SK-N-SH treated with all-trans-retinoic acid at 6 μM for 48 hours (cell line): ENCODE results near the gene EIF5A.

ENCODE experiments used
- ARNTL ChIP-seq: fragments of 450-650 bp; formaldehyde crosslinking; IDR thresholded peaks from 2 replicates; pipeline ENCODE4 v1.5.0; 2020; ENCODE audit warnings: low read depth, mild to moderate bottlenecking, moderate library complexity, borderline replicate concordance
- BACH2 ChIP-seq: fragments of 250-450 bp; sonication (Bioruptor Pico); IDR thresholded peaks from 2 replicates; pipeline ENCODE4 v1.9.0; 2021; ENCODE audit warnings: mild to moderate bottlenecking, borderline replicate concordance
- OSR1 ChIP-seq: fragments of 250-450 bp; sonication (Bioruptor Pico); IDR thresholded peaks from 2 replicates; pipeline ENCODE4 v1.8.0; 2022; ENCODE audit warnings: moderate library complexity, mild to moderate bottlenecking, inconsistent platforms
- PPARA ChIP-seq: fragments of 250-450 bp; sonication (Bioruptor Pico); IDR thresholded peaks from 2 replicates; pipeline ENCODE4 v1.5.0; 2020; ENCODE audit warnings: mild to moderate bottlenecking, borderline replicate concordance
- RARB ChIP-seq: fragments of 250-450 bp; sonication (Bioruptor Pico); IDR thresholded peaks from 2 replicates; pipeline ENCODE4 v1.8.0; 2021; ENCODE audit warnings: mild to moderate bottlenecking, moderate library complexity
- SNAI2 ChIP-seq: fragments of 250-450 bp; sonication (Bioruptor Pico); IDR thresholded peaks from 2 replicates; pipeline ENCODE4 v1.5.0; 2020; ENCODE audit warnings: mild to moderate bottlenecking, moderate library complexity
- TOX ChIP-seq: fragments of 250-450 bp; sonication (Bioruptor Pico); IDR thresholded peaks from 2 replicates; pipeline ENCODE4 v1.8.0; 2021; ENCODE audit warnings: mild to moderate bottlenecking, moderate library complexity, borderline replicate concordance
- ZC3H10 ChIP-seq: fragments of 250-450 bp; sonication (Bioruptor Pico); IDR thresholded peaks from 2 replicates; pipeline ENCODE4 v1.5.1; 2021; ENCODE audit warnings: mild to moderate bottlenecking, moderate library complexity
- ZFP3 ChIP-seq: fragments of 250-450 bp; sonication (Bioruptor Pico); IDR thresholded peaks from 2 replicates; pipeline ENCODE4 v1.5.0; 2020; ENCODE audit warnings: mild to moderate bottlenecking, moderate library complexity
- ZFP30 ChIP-seq: fragments of 450-650 bp; formaldehyde crosslinking; IDR thresholded peaks from 2 replicates; pipeline ENCODE4 v1.5.0; 2022; ENCODE audit warnings: mild to moderate bottlenecking, moderate library complexity
- TF ChIP-seq, protein P1 (sequence below): fragments of 250-450 bp; sonication (Bioruptor Pico); IDR thresholded peaks from 2 replicates; pipeline ENCODE4 v1.8.0; 2020; ENCODE audit warnings: mild to moderate bottlenecking, moderate library complexity, borderline replicate concordance
- TF ChIP-seq, protein P2 (sequence below): fragments of 250-450 bp; sonication (Bioruptor Pico); IDR thresholded peaks from 2 replicates; pipeline ENCODE4 v1.5.1; 2020; ENCODE audit warnings: low read depth, mild to moderate bottlenecking, moderate library complexity

DNA sequence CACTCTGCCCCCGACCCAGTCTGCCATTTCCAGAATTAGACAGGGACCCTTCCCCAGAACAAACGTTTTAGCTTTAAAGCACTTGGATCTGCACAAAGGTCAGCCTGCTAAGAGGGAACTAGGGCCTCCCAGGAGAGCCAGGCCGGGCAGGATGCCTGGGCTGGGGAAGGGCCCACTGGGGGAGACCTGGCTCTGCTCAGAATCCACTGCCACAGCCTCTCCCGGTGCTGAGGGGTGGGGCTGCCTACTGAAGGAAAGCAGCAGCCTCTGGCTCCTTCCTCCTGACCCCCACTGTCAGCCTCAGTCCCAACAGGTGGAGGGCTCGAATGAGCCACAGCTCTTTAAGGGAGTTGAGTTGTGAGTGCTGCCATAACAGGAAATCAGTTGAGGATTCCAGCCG is 14.7 kb upstream of the EIF5A start:
- TF ChIP-seq TOX (no peak), OSR1 (CRISPR knock-in tag) (no peak), BACH2 (CRISPR knock-in tag) (no peak), ARNTL (CRISPR knock-in tag) (no peak), RARB (CRISPR knock-in tag) (no peak), ZC3H10 (CRISPR knock-in tag) (no peak), SNAI2 (CRISPR knock-in tag) (no peak), ZFP30 (CRISPR knock-in tag) (no peak), PPARA (no peak), ZFP3 (CRISPR knock-in tag) (no peak)
- TF ChIP-seq, protein P1, sequence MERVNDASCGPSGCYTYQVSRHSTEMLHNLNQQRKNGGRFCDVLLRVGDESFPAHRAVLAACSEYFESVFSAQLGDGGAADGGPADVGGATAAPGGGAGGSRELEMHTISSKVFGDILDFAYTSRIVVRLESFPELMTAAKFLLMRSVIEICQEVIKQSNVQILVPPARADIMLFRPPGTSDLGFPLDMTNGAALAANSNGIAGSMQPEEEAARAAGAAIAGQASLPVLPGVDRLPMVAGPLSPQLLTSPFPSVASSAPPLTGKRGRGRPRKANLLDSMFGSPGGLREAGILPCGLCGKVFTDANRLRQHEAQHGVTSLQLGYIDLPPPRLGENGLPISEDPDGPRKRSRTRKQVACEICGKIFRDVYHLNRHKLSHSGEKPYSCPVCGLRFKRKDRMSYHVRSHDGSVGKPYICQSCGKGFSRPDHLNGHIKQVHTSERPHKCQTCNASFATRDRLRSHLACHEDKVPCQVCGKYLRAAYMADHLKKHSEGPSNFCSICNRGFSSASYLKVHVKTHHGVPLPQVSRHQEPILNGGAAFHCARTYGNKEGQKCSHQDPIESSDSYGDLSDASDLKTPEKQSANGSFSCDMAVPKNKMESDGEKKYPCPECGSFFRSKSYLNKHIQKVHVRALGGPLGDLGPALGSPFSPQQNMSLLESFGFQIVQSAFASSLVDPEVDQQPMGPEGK = no peak
- TF ChIP-seq, protein P2, sequence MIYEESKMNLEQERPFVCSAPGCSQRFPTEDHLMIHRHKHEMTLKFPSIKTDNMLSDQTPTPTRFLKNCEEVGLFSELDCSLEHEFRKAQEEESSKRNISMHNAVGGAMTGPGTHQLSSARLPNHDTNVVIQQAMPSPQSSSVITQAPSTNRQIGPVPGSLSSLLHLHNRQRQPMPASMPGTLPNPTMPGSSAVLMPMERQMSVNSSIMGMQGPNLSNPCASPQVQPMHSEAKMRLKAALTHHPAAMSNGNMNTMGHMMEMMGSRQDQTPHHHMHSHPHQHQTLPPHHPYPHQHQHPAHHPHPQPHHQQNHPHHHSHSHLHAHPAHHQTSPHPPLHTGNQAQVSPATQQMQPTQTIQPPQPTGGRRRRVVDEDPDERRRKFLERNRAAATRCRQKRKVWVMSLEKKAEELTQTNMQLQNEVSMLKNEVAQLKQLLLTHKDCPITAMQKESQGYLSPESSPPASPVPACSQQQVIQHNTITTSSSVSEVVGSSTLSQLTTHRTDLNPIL = no peak
